CD14-positive monocyte (primary cell): ENCODE measurements around the gene TMC7. TPM values are rescaled to one million over a fixed set of nuclear protein-coding genes. Genes with fewer than 3 reads are reported as not detected.

Experiments used
- DNase-seq, 3 donors: peaks; one replicate each; pipeline ENCODE4 v3.0.0-alpha.2; 2011 to 2022
- H2AFZ ChIP-seq: 2 replicates; pipeline ENCODE4 v1.6.0; 2012; ENCODE audit warnings: mild to moderate bottlenecking, low read depth, low read length, inconsistent platforms; ENCODE audit not compliant: insufficient read depth, poor library complexity, severe bottlenecking
- H3K27ac ChIP-seq, 2 donors: 1 replicate in 1 of 2; 2 replicates in 1 of 2; pipeline ENCODE4 v1.5.1; 2012 to 2013; ENCODE audit warnings: low read length in 2 of 2, control low read depth in 1 of 2, inconsistent platforms in 1 of 2, low read depth in 1 of 2, mild to moderate bottlenecking in 1 of 2
- H3K27me3 ChIP-seq, 2 donors: one replicate each; pipeline versions ENCODE4 v1.6.0 to v1.6.1; 2011 to 2013; ENCODE audit warnings: low read length in 2 of 2; ENCODE audit not compliant: control insufficient read depth in 2 of 2, insufficient read depth in 2 of 2
- H3K36me3 ChIP-seq, 2 donors: replicated peaks in 1 of 2; 1 replicate in 1 of 2; 2 replicates in 1 of 2; pipeline versions ENCODE4 v1.5.1 to v1.6.1; 2012 to 2013; ENCODE audit warnings: low read length in 2 of 2, control low read depth in 1 of 2, inconsistent platforms in 1 of 2, mild to moderate bottlenecking in 1 of 2; ENCODE audit not compliant: insufficient read depth in 2 of 2, control insufficient read depth in 1 of 2
- H3K4me1 ChIP-seq, 2 donors: 1 replicate in 1 of 2; 2 replicates in 1 of 2; pipeline versions ENCODE4 v1.5.1 to v1.6.1; 2012 to 2013; ENCODE audit warnings: low read length in 2 of 2, control low read depth in 1 of 2, inconsistent platforms in 1 of 2, mild to moderate bottlenecking in 1 of 2, moderate library complexity in 1 of 2; ENCODE audit not compliant: insufficient read depth in 2 of 2, control insufficient read depth in 1 of 2
- H3K4me2 ChIP-seq: replicated peaks from 2 replicates; pipeline ENCODE3; 2012; ENCODE audit warnings: low read length, moderate library complexity, mild to moderate bottlenecking; ENCODE audit not compliant: poor library complexity, severe bottlenecking; ENCODE audit errors: extremely low read depth
- H3K4me3 ChIP-seq, 3 experiments: fragments of 200-600 bp in 1 of 3; sonication (generic) in 1 of 3; replicated peaks in 1 of 3; 1 replicate in 2 of 3; 2 replicates in 1 of 3; pipeline ENCODE4 v1.5.1; 2011 to 2013; ENCODE audit warnings: low read length in 3 of 3, mild to moderate bottlenecking in 3 of 3, control low read depth in 2 of 3, low read depth in 2 of 3, inconsistent platforms in 1 of 3, moderate library complexity in 1 of 3
- H3K79me2 ChIP-seq: 2 replicates; pipeline ENCODE4 v1.6.0; 2012; ENCODE audit warnings: mild to moderate bottlenecking, control low read depth, inconsistent platforms, low read length, moderate library complexity; ENCODE audit not compliant: insufficient read depth
- H3K9ac ChIP-seq: 2 replicates; pipeline ENCODE4 v1.6.0; 2017; ENCODE audit warnings: low read length, mild to moderate bottlenecking; ENCODE audit not compliant: insufficient read depth, poor library complexity, severe bottlenecking
- H3K9me3 ChIP-seq, 2 donors: replicated peaks in 1 of 2; 1 replicate in 1 of 2; 2 replicates in 1 of 2; pipeline versions ENCODE4 v1.5.1 to v1.6.1; 2012 to 2013; ENCODE audit warnings: low read length in 2 of 2, control low read depth in 1 of 2; ENCODE audit not compliant: control insufficient read depth in 1 of 2, insufficient read depth in 1 of 2
- H4K20me1 ChIP-seq: 2 replicates; pipeline ENCODE4 v1.6.0; 2012; ENCODE audit warnings: mild to moderate bottlenecking, low read length, control low read depth, moderate library complexity; ENCODE audit not compliant: insufficient read depth
- H3K27ac Mint-ChIP-seq, 7 donors: one replicate each; pipeline ENCODE4 v1.8.0; 2020; ENCODE audit warnings: mild to moderate bottlenecking in 7 of 7, mixed read lengths in 7 of 7, moderate library complexity in 6 of 7, inconsistent platforms in 2 of 7
- H3K27me3 Mint-ChIP-seq, 3 donors: one replicate each; pipeline ENCODE4 v1.8.0; 2021 to 2022; ENCODE audit warnings: low read depth in 3 of 3, mild to moderate bottlenecking in 3 of 3, mixed read lengths in 3 of 3, moderate library complexity in 3 of 3, inconsistent platforms in 1 of 3
- H3K36me3 Mint-ChIP-seq, 2 donors: one replicate each; pipeline ENCODE4 v1.8.0; 2020; ENCODE audit warnings: mixed read lengths in 2 of 2, inconsistent platforms in 1 of 2, mild to moderate bottlenecking in 1 of 2
- H3K4me1 Mint-ChIP-seq: one replicate; pipeline ENCODE4 v1.8.0; 2020; ENCODE audit warnings: mild to moderate bottlenecking, mixed read lengths
- H3K4me3 Mint-ChIP-seq, 2 donors: one replicate each; pipeline ENCODE4 v1.8.0; 2020; ENCODE audit warnings: mild to moderate bottlenecking in 2 of 2, mixed read lengths in 2 of 2, moderate library complexity in 1 of 2
- H3K9me3 Mint-ChIP-seq, 7 donors: one replicate each; pipeline ENCODE4 v1.8.0; 2020 to 2022; ENCODE audit warnings: mixed read lengths in 7 of 7, mild to moderate bottlenecking in 6 of 7, moderate library complexity in 6 of 7, inconsistent platforms in 2 of 7
- CTCF ChIP-seq: fragments of 200-600 bp; IDR thresholded peaks from one replicate; pipeline ENCODE4 v1.8.0; 2022; ENCODE audit warnings: antibody characterized with exemption, mild to moderate bottlenecking
- WGBS: methylation state at CpG from one replicate; pipeline ENCODE4 v1.1.5; 2013; ENCODE audit warnings: missing lambda C conversion rate; ENCODE audit not compliant: insufficient coverage; 5-methylcytosine and 5-hydroxymethylcytosine counted together
- intact Hi-C, 2 donors: fragments of 100-400 bp; cut with micrococcal nuclease; formaldehyde crosslinking; loops; one replicate each; pipeline versions ENCODE4 v1.15.0 to v1.15.1; 2023
- polyA plus RNA-seq, 3 donors: library from polyadenylated mRNA; depleted of rRNA in 1 of 3; unstranded in 2 of 3; stranded (reverse) in 1 of 3; fragments of 300-500 nt in 2 of 3; fragments of >200 nt in 1 of 3; fragmentation: Illumina TruSeq in 2 of 3; gene quantifications; 1 replicate in 2 of 3; 2 replicates in 1 of 3; pipeline ENCODE4 v1.2.3, GENCODE V29; 2012 to 2021

Gene TMC7
- polyA plus RNA-seq, 3 donors: not detected

GRCh38 chr16:18975109-18975508 lies 8.6 kb upstream of the TMC7 start:
- no peaks in the 10 kb centered on the region for H3K36me3 Mint-ChIP-seq
- peaks cover 4 to 12% (median 7%) of the 10 kb centered on the region in 3 donors for H3K27me3 Mint-ChIP-seq
- no peaks in the 10 kb centered on the region for H3K36me3 ChIP-seq
- no peak overlapping the region for H2AFZ ChIP-seq
- no peak overlapping the region for H3K27ac Mint-ChIP-seq
- no peaks in the 10 kb centered on the region for H3K9me3 ChIP-seq
- no peaks in the 10 kb centered on the region for H4K20me1 ChIP-seq
- no peak overlapping the region for H3K4me2 ChIP-seq
- no peaks in the 10 kb centered on the region for H3K27me3 ChIP-seq
- no peak for TF ChIP-seq CTCF
- WGBS: 100% methylated on average over 1 of the region's 3 CpGs
- no peak overlapping the region for H3K27ac ChIP-seq
- DNase-seq: no peak
- H3K4me3 Mint-ChIP-seq: no peak overlapping the region
- H3K9ac ChIP-seq: no peak overlapping the region
- H3K79me2 ChIP-seq: no peaks in the 10 kb centered on the region
- no peak overlapping the region for H3K4me3 ChIP-seq
- H3K4me1 ChIP-seq: no peaks in the 10 kb centered on the region
- H3K9me3 Mint-ChIP-seq: no peaks in the 10 kb centered on the region
- H3K4me1 Mint-ChIP-seq: no peaks in the 10 kb centered on the region
- intact Hi-C loops: loop anchor here in 1 of 2 donors (10.0 kb wide), 1 partner anchor 100 kb away; no protein-coding TSS in a partner anchor

- DNase-seq: no peak
- no peak overlapping the region for H3K4me2 ChIP-seq
- no peak overlapping the region for H3K27ac ChIP-seq
- H3K27me3 ChIP-seq: peaks cover 10 to 18% of the 10 kb centered on the region in 2 donors
- H3K4me3 ChIP-seq: no peak overlapping the region
- intact Hi-C loops: loop anchor here in 1 of 2 donors (10.0 kb wide), 1 partner anchor 95 kb away; no protein-coding TSS in a partner anchor
- Mint-ChIP-seq H3K4me3 (no peak overlapping the region), H3K4me1 (peaks cover 4% of the 10 kb centered on the region), H3K9me3 (peaks cover 0 to 4% (median 0%) of the 10 kb centered on the region in 7 donors), H3K36me3 (no peaks in the 10 kb centered on the region), H3K27me3 (peaks cover 31 to 44% (median 36%) of the 10 kb centered on the region in 3 donors), H3K27ac (no peak overlapping the region)
- H3K36me3 ChIP-seq: no peaks in the 10 kb centered on the region
- 60% methylated on average over 1 of the region's 2 CpGs for WGBS
- no peak overlapping the region for H3K9ac ChIP-seq
- H3K4me1 ChIP-seq: peaks cover 0 to 7% of the 10 kb centered on the region in 2 donors
- no peak overlapping the region for H2AFZ ChIP-seq
- no peak for TF ChIP-seq CTCF
- no peaks in the 10 kb centered on the region for H3K9me3 ChIP-seq
- no peaks in the 10 kb centered on the region for H4K20me1 ChIP-seq
- H3K79me2 ChIP-seq: no peaks in the 10 kb centered on the region
These were observed 3.8 kb upstream of the TMC7 start for GRCh38 chr16:18979936-18980335.
